Renal cortex interstitium (tissue), 11 donors: Measurements from ENCODE around the gene NME7. TPM values are rescaled to one million over a fixed set of nuclear protein-coding genes. Genes with fewer than 3 reads are reported as not detected.

Source experiments
- DNase-seq, 11 donors: peaks; one replicate each; pipeline ENCODE4 v3.0.0-alpha.2; 2013; ENCODE audit warnings: low read depth in 9 of 11, low spot score in 4 of 11; ENCODE audit errors: extremely low read depth in 1 of 11
- polyA plus RNA-seq, 3 donors: library from polyadenylated mRNA; unstranded; fragments of 120-200 nt; gene quantifications; one replicate each; pipeline ENCODE4 v1.2.1, GENCODE V29; 2013; ENCODE audit not compliant: insufficient read length in 3 of 3

Gene NME7
- polyA plus RNA-seq, 3 donors, result 97.5 to 124 (median 115) TPM

DNA sequence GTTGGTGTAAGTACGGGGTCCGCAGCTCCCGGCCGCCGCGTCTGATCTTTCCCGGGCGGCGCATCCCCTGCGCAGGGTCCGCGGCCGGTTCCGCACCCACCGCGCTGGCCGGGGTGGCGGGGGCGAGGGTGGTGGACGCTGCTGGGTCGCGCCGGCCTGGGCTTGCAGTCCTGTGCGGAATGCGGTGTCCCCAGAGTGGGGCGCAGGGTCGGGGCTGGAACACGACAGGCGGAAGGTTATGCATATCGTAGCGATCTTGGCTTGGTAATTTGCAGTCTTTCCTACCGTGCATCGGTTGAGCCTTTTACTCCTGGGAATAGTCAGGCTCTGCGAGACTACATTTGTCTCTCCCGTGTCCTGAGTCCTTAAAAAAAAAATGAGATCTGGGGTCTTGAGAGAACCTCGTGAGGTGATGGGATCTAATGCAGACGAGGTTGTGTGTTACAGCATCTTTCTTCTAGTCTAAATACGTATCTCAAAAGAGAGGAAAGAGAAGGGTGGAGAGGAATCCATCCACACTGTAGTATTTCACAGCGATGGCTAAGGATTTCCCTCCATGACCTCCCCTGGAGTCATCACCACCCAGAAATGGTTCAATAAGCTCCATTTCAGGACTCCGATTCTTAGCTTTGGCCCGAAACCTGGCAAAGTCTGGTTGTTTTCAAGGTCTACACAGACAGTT lies 260.5 kb downstream of the NME7 start:
- no peak for DNase-seq

GRCh38 chr1:169106095-169106920 lies 261.3 kb downstream of the NME7 start, which contains the start of gene ATP1B1:
TSS of gene ATP1B1 (plus strand) at chr1:169106690. CDS start at chr1:169106830, 140 bp downstream.
- DNase-seq, result peak in 8 of 11 donors; percentile 74 to 91 (median 85)

GRCh38 chr1:169105434-169106094 lies 262.0 kb downstream of the NME7 start:
- DNase-seq, result peak in 6 of 11 donors; percentile 61 to 77 (median 69)

GRCh38 chr1:169105087-169105433 lies 262.5 kb downstream of the NME7 start:
- no peak for DNase-seq

GRCh38 chr1:169103480-169103893 lies 264.1 kb downstream of the NME7 start:
- peak in 4 of 11 donors; percentile 45 to 68 (median 54) for DNase-seq

DNA sequence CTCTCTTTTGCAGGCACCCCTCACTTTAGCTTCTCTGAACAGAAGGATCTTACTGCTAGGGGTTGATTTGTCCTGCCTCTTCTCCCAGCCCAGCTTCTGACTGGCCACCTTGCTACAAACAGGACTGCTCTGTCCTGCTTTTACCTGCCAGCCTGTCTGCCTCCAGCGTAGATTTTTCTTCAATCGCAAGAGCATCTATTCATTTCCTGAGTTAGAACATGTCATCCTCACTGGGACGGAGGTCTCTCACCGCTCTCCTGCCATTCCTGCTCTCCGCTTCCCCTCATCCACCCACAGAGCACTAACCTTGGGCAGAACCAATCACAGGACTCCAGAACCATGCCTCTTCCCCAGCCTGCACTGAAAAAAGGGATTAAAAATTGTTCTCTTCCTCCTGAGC lies 264.6 kb downstream of the NME7 start:
- no peak for DNase-seq

DNA sequence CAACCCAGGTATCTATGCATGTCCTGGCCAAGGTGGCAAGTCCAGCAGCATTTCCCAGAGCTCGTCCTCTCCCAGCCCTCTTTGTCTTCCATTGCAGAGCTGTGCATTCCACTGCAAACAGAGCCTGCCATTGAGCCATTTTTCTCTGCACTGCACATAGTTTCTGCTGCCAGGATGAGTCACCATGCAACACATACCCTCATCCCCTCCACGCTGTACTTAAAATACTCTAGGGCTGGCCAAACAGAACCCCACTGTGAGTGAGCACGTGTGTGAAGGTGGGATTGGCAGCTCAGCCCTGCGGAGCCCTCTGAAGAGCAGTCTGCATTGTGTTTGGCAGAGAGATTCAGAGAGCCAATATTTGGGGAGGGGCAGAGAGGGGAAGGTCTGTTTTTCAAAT lies 265.0 kb downstream of the NME7 start:
- DNase-seq, result no peak

DNA sequence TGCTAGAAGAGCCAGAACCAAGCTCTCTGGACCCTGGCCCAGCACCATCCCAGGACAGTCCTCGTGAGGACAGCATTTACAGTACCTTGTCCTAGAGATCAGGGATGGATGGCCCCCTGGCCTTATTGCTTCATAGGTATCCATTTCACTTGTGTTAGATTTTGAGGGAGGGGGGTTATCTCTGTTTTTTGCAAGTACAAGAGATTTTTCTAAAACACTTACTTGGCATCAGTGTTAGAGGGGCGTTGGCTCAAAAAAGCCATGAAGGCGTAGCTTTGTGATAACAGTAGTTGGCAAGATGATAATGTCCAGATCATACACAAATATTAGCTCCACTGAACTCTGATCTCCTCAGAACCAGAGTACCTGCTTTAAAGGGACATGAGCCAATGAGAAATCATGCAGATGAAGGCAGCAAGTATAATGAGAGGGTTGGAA lies 266.9 kb downstream of the NME7 start:
- DNase-seq, result no peak

GRCh38 chr1:169100208-169100607 lies 267.4 kb downstream of the NME7 start:
- DNase-seq, result no peak

GRCh38 chr1:169099561-169099960 lies 268.0 kb downstream of the NME7 start:
- DNase-seq, result no peak

GRCh38 chr1:169098380-169098779 lies 269.2 kb downstream of the NME7 start:
- no peak for DNase-seq

DNA sequence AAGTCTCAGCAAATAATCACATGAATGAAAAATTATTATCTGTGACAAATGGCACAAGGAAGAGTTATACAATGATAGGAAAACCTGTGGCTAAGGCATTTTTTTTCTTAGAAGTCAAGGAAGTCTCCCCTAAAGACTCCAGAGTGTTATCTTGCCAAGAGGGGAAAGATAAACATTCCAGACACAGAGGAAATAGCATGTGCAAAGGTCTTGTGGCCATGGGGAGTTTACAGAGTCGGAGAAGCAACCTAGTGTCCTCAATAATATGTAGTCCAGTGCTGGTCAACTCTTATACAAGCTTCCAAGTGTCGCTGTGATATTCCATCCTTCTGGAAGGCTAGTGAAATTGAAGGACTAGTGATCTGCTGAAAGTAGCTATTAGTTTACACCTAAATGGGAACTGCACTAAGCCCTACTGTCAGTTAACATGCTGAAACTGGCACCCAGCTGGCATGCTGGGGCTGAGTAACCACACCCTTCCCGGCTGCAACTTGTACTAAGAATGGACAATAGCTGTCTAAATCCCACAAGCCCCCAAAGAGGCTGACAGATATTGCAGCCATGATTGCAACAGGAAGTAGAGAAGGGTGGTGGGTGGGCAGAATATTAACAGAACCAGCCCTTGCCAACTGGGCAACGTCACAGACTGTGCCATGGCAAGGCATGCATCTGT lies 272.6 kb downstream of the NME7 start:
- DNase-seq, result no peak

DNA sequence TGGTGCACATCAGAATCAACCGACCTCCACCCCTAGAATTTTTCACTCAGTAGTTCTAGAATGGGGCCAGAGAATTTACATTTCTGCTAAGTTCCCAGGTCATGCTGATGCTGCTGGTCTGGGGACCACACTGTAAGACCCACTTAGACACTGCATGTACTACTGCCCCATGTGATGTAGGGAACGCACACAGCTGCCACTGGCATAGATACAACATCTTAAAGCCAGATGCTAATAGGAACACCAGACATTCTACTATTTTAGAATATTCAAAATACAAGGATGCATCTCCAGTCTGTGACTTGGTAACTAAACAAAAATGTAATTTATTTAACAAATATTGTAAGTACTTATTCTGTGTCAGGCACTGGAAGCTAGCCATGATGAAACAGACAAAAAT lies 275.2 kb downstream of the NME7 start:
- no peak for DNase-seq

- no peak for DNase-seq
Measured at GRCh38 chr1:169091480-169091941, 276.1 kb downstream of the NME7 start.

- no peak for DNase-seq
Measured at GRCh38 chr1:169090900-169091311, 276.7 kb downstream of the NME7 start.

DNA sequence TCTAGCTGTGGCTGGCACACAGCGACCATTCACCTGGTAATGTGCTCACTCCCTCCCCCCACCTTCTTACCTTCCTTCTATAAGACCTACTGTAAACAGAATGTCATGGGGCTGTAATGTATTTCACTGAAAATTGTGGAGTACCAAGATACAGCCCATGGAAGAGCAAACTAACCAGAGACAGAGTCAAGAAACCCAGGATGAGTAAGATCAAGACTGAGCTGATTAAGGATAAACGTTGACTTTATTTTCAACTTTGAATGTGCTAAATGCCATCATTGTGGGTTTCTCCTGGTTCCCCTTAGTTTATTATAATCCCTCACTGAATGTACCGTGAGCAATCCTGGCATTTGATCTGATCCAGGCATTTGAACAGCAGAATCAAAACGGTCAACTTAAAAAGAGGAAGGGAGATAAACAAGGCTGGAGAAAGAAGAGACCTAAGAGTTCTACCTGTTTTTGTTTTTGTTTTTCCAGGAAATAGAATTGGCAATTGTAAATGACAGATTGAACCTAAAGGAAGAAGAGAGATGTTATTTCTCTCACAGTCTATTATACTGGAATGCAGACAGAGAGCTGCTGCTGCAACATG lies 277.2 kb downstream of the NME7 start:
- DNase-seq, result no peak

GRCh38 chr1:169089776-169090175 lies 277.8 kb downstream of the NME7 start:
- no peak for DNase-seq

DNA sequence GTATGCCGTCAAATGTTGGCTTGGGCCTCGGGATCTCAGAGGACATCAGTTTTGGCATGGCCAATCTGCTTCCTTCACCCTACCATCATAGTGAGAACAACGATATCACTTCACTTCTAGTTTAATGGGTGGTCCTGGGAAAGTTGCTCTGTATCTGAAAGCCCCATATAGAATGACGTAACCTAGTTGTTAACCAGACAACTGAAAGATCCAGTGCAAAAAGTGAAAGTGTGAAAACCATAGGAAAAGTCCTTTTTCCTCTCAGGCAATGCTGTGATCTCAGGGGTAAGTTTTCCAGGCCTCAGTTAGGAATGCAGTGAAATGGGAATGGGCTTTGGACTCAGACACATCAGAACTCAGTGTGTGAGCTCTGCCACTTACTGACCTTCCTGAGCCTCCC lies 279.7 kb downstream of the NME7 start:
- DNase-seq, result no peak
